H9 (cell line): ENCODE data around the gene APBA2. TPM values are rescaled to one million over a fixed set of nuclear protein-coding genes. Genes with fewer than 3 reads are reported as not detected.

Experiments
- DNase-seq: peaks from one replicate; pipeline ENCODE4 v3.0.0-alpha.2; 2017
- H2AFZ ChIP-seq: one replicate; pipeline ENCODE4 v1.6.1; 2013; ENCODE audit warnings: mild to moderate bottlenecking, low read length, control low read depth, moderate library complexity
- H2AK5ac ChIP-seq: 2 replicates; pipeline ENCODE4 v1.6.1; 2013; ENCODE audit warnings: low read length, control low read depth, mixed read lengths; ENCODE audit not compliant: insufficient read length
- H2BK120ac ChIP-seq: one replicate; pipeline ENCODE4 v1.6.1; 2013; ENCODE audit warnings: low read depth, mild to moderate bottlenecking, low read length, control low read depth, inconsistent platforms; ENCODE audit not compliant: poor library complexity, severe bottlenecking
- H2BK12ac ChIP-seq: 2 replicates; pipeline ENCODE4 v1.6.1; 2013; ENCODE audit warnings: low read length, control low read depth, mixed read lengths, low read depth; ENCODE audit not compliant: insufficient read length
- H2BK15ac ChIP-seq: 2 replicates; pipeline ENCODE4 v1.6.1; 2013; ENCODE audit warnings: low read depth, low read length, control low read depth
- H2BK20ac ChIP-seq: one replicate; pipeline ENCODE4 v1.6.1; 2013; ENCODE audit warnings: low read depth, mild to moderate bottlenecking, low read length, control low read depth, inconsistent platforms; ENCODE audit not compliant: poor library complexity, severe bottlenecking
- H2BK5ac ChIP-seq: 2 replicates; pipeline ENCODE4 v1.6.1; 2013; ENCODE audit warnings: low read length, control low read depth, mixed read lengths; ENCODE audit not compliant: insufficient read length
- H3K14ac ChIP-seq: 2 replicates; pipeline ENCODE4 v1.6.1; 2013; ENCODE audit warnings: low read length, control low read depth; ENCODE audit not compliant: insufficient read depth
- H3K18ac ChIP-seq: 2 replicates; pipeline ENCODE4 v1.6.1; 2013; ENCODE audit warnings: low read depth, mild to moderate bottlenecking, mixed read lengths, low read length, control low read depth; ENCODE audit not compliant: insufficient read length
- H3K23ac ChIP-seq: 2 replicates; pipeline ENCODE4 v1.6.1; 2013; ENCODE audit warnings: low read length, control low read depth, mixed read lengths, low read depth; ENCODE audit not compliant: insufficient read length
- H3K23me2 ChIP-seq: 2 replicates; pipeline ENCODE4 v1.6.1; 2013; ENCODE audit warnings: low read depth, mild to moderate bottlenecking, mixed read lengths, low read length, control low read depth; ENCODE audit not compliant: insufficient read length, poor library complexity, severe bottlenecking
- H3K27ac ChIP-seq: 2 replicates; pipeline ENCODE4 v1.5.1; 2013; ENCODE audit warnings: low read length, control low read depth, mixed read lengths, low read depth; ENCODE audit not compliant: insufficient read length
- H3K27me3 ChIP-seq: 2 replicates; pipeline ENCODE4 v1.6.1; 2013; ENCODE audit warnings: low read length, control low read depth, inconsistent platforms; ENCODE audit not compliant: insufficient read depth
- H3K4ac ChIP-seq: 2 replicates; pipeline ENCODE4 v1.6.1; 2013; ENCODE audit warnings: low read depth, mild to moderate bottlenecking, control low read depth, inconsistent platforms, low read length, moderate library complexity
- H3K4me1 ChIP-seq: 2 replicates; pipeline ENCODE4 v1.6.1; 2013; ENCODE audit warnings: low read length, control low read depth, inconsistent platforms; ENCODE audit not compliant: insufficient read depth
- H3K4me2 ChIP-seq: 2 replicates; pipeline ENCODE4 v1.6.1; 2013; ENCODE audit warnings: low read length, control low read depth, mixed read lengths; ENCODE audit not compliant: insufficient read length, insufficient read depth
- H3K56ac ChIP-seq: 2 replicates; pipeline ENCODE4 v1.6.1; 2013; ENCODE audit warnings: low read depth, mild to moderate bottlenecking, mixed read lengths, low read length, control low read depth; ENCODE audit not compliant: insufficient read length
- H3K79me1 ChIP-seq: 2 replicates; pipeline ENCODE4 v1.6.1; 2013; ENCODE audit warnings: low read depth, mild to moderate bottlenecking, moderate library complexity, low read length, control low read depth, inconsistent platforms; ENCODE audit not compliant: insufficient read depth, poor library complexity, severe bottlenecking
- H3K79me2 ChIP-seq: 2 replicates; pipeline ENCODE4 v1.6.1; 2013; ENCODE audit warnings: low read length, control low read depth, inconsistent platforms; ENCODE audit not compliant: insufficient read depth
- H3K9ac ChIP-seq: 2 replicates; pipeline ENCODE4 v1.6.1; 2013; ENCODE audit warnings: low read length, control low read depth, mixed read lengths; ENCODE audit not compliant: insufficient read length; ENCODE audit errors: extremely low read depth
- H3K9me3 ChIP-seq: one replicate; pipeline ENCODE4 v1.6.1; 2013; ENCODE audit warnings: low read depth, low read length, inconsistent platforms; ENCODE audit not compliant: control insufficient read depth
- H3T11ph ChIP-seq: one replicate; pipeline ENCODE4 v1.6.1; 2013; ENCODE audit warnings: mild to moderate bottlenecking, low read length, control low read depth, inconsistent platforms
- H4K20me1 ChIP-seq: one replicate; pipeline ENCODE4 v1.6.1; 2013; ENCODE audit not compliant: control insufficient read depth, insufficient read length, insufficient read depth
- H4K5ac ChIP-seq: 2 replicates; pipeline ENCODE4 v1.6.1; 2013; ENCODE audit warnings: low read depth, mild to moderate bottlenecking, mixed read lengths, low read length, control low read depth; ENCODE audit not compliant: insufficient read length
- H4K8ac ChIP-seq: replicated peaks from 2 replicates; pipeline ENCODE4 v1.6.1; 2013; ENCODE audit warnings: low read length, control low read depth, mixed read lengths, low read depth; ENCODE audit not compliant: insufficient read length
- H4K91ac ChIP-seq: 2 replicates; pipeline ENCODE4 v1.6.1; 2013; ENCODE audit warnings: low read depth, mild to moderate bottlenecking, moderate library complexity, mixed read lengths, low read length, control low read depth; ENCODE audit not compliant: insufficient read length
- H3K27ac Mint-ChIP-seq, 3 experiments: 2 replicates in 2 of 3; 3 replicates in 1 of 3; pipeline ENCODE4 v1.8.0; 2020 to 2021; ENCODE audit warnings: mixed read lengths in 3 of 3, mild to moderate bottlenecking in 1 of 3, moderate library complexity in 1 of 3
- H3K27me3 Mint-ChIP-seq: 2 replicates; pipeline ENCODE4 v1.8.0; 2021; ENCODE audit warnings: low read depth, mild to moderate bottlenecking, moderate library complexity, mixed read lengths
- H3K36me3 Mint-ChIP-seq, 3 experiments: 2 replicates in 2 of 3; 3 replicates in 1 of 3; pipeline ENCODE4 v1.8.0; 2020 to 2021; ENCODE audit warnings: low read depth in 3 of 3, mixed read lengths in 3 of 3; ENCODE audit not compliant: insufficient read depth in 1 of 3
- H3K4me1 Mint-ChIP-seq, 2 experiments: 2 replicates each; pipeline ENCODE4 v1.8.0; 2020; ENCODE audit warnings: mixed read lengths in 2 of 2
- H3K4me3 Mint-ChIP-seq, 2 experiments: 2 replicates in 1 of 2; 3 replicates in 1 of 2; pipeline ENCODE4 v1.8.0; 2020 to 2021; ENCODE audit warnings: mild to moderate bottlenecking in 2 of 2, mixed read lengths in 2 of 2, moderate library complexity in 1 of 2
- H3K9me3 Mint-ChIP-seq, 2 experiments: 2 replicates in 1 of 2; 3 replicates in 1 of 2; pipeline ENCODE4 v1.8.0; 2020; ENCODE audit warnings: mild to moderate bottlenecking in 2 of 2, mixed read lengths in 2 of 2, moderate library complexity in 1 of 2
- CTCF ChIP-seq: fragments of 200-600 bp; sonication (generic); conservative IDR thresholded peaks from 3 replicates; pipeline ENCODE4 v1.8.0; 2021; ENCODE audit warnings: antibody characterized with exemption, mild to moderate bottlenecking
- WGBS: extraction: QIAGEN DNeasy Blood & Tissue Kit; methylation state at CpG from one replicate; pipeline ENCODE4 v1.1.7; 2013; ENCODE audit warnings: missing lambda C conversion rate, low lambda C conversion rate, mixed read lengths; ENCODE audit not compliant: insufficient read length; ENCODE audit errors: extremely low coverage; 5-methylcytosine and 5-hydroxymethylcytosine counted together
- total RNA-seq: library from RNA; stranded (reverse); gene quantifications from 2 replicates; pipeline ENCODE4 v1.2.1, GENCODE V29; 2021

Gene APBA2
- total RNA-seq, 1 experiment from 2014 or later, result 14.3 TPM

DNA sequence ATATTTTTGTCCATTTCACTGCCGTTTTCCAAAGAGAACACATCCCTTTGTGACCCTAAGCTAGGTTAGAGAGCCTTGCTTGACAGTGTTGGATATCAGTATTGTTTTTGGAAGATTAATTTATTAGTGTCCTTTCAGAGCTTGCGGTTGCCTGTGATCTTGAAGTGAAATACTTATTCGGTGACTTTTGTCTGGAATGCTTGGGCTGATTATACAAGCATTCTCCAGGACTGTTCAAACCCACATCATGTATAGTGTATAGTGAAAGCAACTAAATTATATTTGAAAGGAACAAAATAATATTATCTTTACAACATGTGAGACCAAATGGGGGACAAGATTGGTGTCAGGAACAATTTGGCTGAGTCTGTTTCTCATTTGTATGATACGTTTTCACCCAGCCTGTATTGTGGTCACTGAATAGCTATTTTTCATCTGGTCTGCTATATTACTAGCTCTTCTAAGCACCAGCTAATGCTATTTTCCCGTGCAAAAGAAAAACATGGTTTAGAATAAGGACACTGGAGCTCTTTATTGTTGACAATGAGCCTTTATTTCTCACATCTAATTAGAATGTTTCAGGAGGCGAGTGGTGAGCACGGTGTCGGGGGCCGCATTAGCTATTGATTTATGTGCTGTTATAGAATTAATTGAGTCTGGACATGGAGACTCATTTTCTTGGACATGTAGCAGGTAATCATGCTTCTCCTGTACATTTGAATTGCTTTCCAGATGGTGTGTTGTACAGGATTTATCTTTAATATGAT lies 158.1 kb downstream of the APBA2 start:
- Histone ChIP-seq H3K18ac (no peak overlapping the region), H2AK5ac (no peak overlapping the region), H4K91ac (no peak overlapping the region), H2BK15ac (no peak overlapping the region), H3K23ac (no peak overlapping the region), H3K23me2 (no peaks in the 10 kb centered on the region), H3K79me2 (no peaks in the 10 kb centered on the region), H3K14ac (no peak overlapping the region), H3K79me1 (no peaks in the 10 kb centered on the region), H3K27me3 (no peaks in the 10 kb centered on the region), H4K8ac (no peak overlapping the region), H3K4me2 (no peak overlapping the region), H3K27ac (no peak overlapping the region), H4K20me1 (no peaks in the 10 kb centered on the region), H4K5ac (no peak overlapping the region), H3K4ac (no peak overlapping the region), H2BK12ac (no peak overlapping the region), H3K56ac (no peak overlapping the region), H2BK120ac (no peak overlapping the region), H3T11ph (no peak overlapping the region), H2AFZ (no peak overlapping the region), H3K9ac (no peak overlapping the region), H3K9me3 (no peaks in the 10 kb centered on the region), H2BK5ac (no peak overlapping the region), H2BK20ac (no peak overlapping the region), H3K4me1 (peaks cover 6% of the 10 kb centered on the region)
- no peaks in the 10 kb centered on the region for H3K27me3 Mint-ChIP-seq
- no CpG with 5 or more reads among the region's 9 CpGs for WGBS
- no peak for DNase-seq
- TF ChIP-seq CTCF, result no peak
- H3K4me3 Mint-ChIP-seq, result no peak overlapping the region
- no peak overlapping the region for H3K27ac Mint-ChIP-seq
- peaks cover 17 to 46% of the 10 kb centered on the region in 2 experiments for H3K4me1 Mint-ChIP-seq
- H3K9me3 Mint-ChIP-seq, result no peaks in the 10 kb centered on the region
- no peaks in the 10 kb centered on the region for H3K36me3 Mint-ChIP-seq
